Urinary bladder (tissue), 4 donors: ENCODE measurements around the gene ZNF711. TPM values are rescaled to one million over a fixed set of nuclear protein-coding genes. Genes with fewer than 3 reads are reported as not detected.
A peak's percentile ranks its signal among the peaks of the same experiment; 100 is the strongest.
"Not testable (repeated sequence)": the region's sequence is repeated elsewhere in the genome, so short reads cannot be mapped to it uniquely, and the experiment has no call there.

Experiments used
- DNase-seq: peaks from one replicate; pipeline ENCODE4 v3.0.0-alpha.2; 2015; ENCODE audit errors: extremely low spot score
- H3K27ac ChIP-seq: one replicate; pipeline ENCODE4 v1.5.1; 2013; ENCODE audit warnings: low read depth, mild to moderate bottlenecking, moderate library complexity
- H3K36me3 ChIP-seq: one replicate; pipeline ENCODE4 v1.6.1; 2013; ENCODE audit warnings: mild to moderate bottlenecking, moderate library complexity; ENCODE audit not compliant: insufficient read depth
- H3K4me1 ChIP-seq: one replicate; pipeline ENCODE4 v1.6.1; 2013; ENCODE audit warnings: mild to moderate bottlenecking, moderate library complexity; ENCODE audit not compliant: insufficient read depth
- H3K4me3 ChIP-seq: one replicate; pipeline ENCODE4 v1.5.1; 2013; ENCODE audit warnings: low read depth, low read length
- WGBS: extraction: QIAGEN DNeasy Blood & Tissue Kit; methylation state at CpG from one replicate; pipeline ENCODE4 v1.1.7; 2013; 5-methylcytosine and 5-hydroxymethylcytosine counted together
- polyA plus RNA-seq: library from polyadenylated mRNA; stranded (reverse); fragments of 200-250 nt; gene quantifications from one replicate; pipeline ENCODE4 v1.2.3, GENCODE V29; 2013
- total RNA-seq: library from RNA; depleted of rRNA; stranded (reverse); fragments of >200 nt; gene quantifications from one replicate; pipeline ENCODE4 v1.2.3, GENCODE V29; 2014
- donor health status: healthy with polysubstance abuse.
- donor health status: healthy.

The ZNF711 gene
- total RNA-seq (52.6 TPM), polyA plus RNA-seq (7.4 TPM)

DNA sequence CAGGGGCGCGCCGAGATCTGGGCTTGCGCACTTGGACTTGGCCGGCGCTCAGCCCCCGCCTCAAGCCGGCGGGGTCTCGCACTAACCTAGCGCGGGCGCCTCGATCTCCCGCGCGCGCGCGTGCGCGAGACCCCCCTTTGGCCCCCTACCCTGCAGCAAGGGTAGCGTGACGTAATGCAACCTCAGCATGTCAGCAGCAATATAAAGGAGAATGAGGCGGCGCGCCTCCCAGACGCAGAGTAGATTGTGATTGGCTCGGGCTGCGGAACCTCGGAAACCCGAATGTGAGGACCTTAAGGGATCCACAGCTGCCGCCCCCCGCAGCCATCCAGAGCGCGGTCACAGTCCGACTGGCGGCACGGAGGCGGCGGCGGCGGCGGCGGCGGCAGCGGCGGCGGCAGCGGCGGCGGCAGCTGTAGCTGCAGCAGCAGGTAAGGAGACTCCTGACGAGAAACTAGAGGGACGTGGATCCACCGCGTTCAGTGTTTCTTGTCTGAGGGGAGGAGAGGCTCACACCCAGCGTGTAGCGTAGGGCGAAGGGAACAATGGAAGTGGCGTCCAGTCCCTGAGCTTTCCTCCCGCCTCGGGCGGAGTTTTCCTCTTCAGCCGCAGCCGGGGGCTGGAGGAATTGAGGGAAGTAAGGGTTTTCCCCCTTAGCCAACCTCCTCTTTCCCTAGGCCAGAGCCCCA lies at the start of gene ZNF711, which contains the start of gene SATL1:
TSS of gene ZNF711 (plus strand) at position 231 of the 689 bp plus-strand sequence. CDS start 3,582 bp downstream, outside the sequence.
TSS of gene SATL1 (minus strand) at position 19 of the 689 bp plus-strand sequence. CDS start 134,811 bp downstream, outside the sequence.
- Histone ChIP-seq H3K4me3 (peak within 1 kb of the TSS; percentile 62), H3K36me3 (no peaks in the 10 kb centered on the region), H3K4me1 (no peaks in the 10 kb centered on the region), H3K27ac (peak within 1 kb of the TSS; percentile 28)
- DNase-seq, result peak; percentile 68
- 0% methylated on average over 62 of the region's 65 CpGs for WGBS

DNA sequence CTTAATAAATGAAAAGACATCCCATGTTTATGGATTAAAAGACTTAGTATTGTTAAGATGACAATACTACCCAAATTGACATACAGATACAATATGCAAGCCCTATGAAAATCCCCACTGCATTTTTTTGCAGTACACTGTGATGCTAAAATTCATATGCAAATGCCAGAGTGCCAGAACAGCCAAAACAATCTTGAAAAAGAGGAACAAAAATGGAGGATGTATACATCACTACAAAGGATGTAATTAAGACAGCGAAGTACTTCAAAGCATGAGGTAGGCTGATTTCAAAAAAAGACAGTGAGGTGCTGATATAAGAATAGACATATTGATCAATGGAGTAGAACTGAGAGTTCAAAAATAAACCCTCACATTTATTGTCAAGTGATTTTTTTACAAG lies 47.5 kb upstream of the ZNF711 start:
- DNase-seq, result no peak
- H3K4me1 ChIP-seq, result no peaks in the 10 kb centered on the region
- 0% methylated on average over 1 of the region's 1 CpG for WGBS
- H3K4me3 ChIP-seq, result no peak overlapping the region
- no peak overlapping the region for H3K27ac ChIP-seq
- no peaks in the 10 kb centered on the region for H3K36me3 ChIP-seq

DNA sequence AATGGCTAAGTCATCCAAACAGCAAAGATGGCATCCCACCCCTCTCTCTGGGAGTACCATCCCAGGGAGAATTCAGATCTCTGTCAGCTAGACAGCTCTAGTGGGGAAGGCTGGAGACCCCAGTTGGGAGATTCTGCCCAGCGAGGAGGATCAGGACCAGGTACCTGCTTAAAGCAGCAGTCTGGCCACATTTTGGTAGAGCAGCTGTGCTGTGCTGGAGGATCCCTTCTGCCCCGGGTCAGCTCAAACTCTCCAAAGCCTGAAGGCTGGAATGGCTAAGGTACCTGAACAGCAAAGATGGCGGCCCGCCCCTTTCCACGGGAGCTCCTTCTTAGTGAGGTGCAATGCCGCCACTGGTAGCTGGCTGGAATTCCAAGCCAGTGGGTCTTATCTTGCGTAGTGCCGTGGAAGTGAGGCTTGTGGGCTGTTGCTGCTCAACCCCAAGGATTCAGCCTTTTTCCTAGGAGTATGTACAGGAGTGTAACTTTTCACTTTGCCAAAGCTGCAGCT lies 40.3 kb upstream of the ZNF711 start:
- no peaks in the 10 kb centered on the region for H3K36me3 ChIP-seq
- H3K4me3 ChIP-seq, result no peak overlapping the region
- H3K4me1 ChIP-seq, result no peaks in the 10 kb centered on the region
- DNase-seq, result no peak
- WGBS, result 96% methylated on average over 8 of the region's 8 CpGs
- H3K27ac ChIP-seq, result no peak overlapping the region

GRCh38 chrX:85213792-85214530 lies 29.8 kb upstream of the ZNF711 start:
- Histone ChIP-seq H3K4me3 (no peak overlapping the region), H3K36me3 (no peaks in the 10 kb centered on the region), H3K27ac (no peak overlapping the region), H3K4me1 (no peaks in the 10 kb centered on the region)
- WGBS, result 91% methylated on average over 3 of the region's 3 CpGs
- no peak for DNase-seq

GRCh38 chrX:85215946-85216345 lies 27.8 kb upstream of the ZNF711 start:
- Histone ChIP-seq H3K4me1 (no peaks in the 10 kb centered on the region), H3K36me3 (no peaks in the 10 kb centered on the region), H3K27ac (no peak overlapping the region), H3K4me3 (no peak overlapping the region)
- 65% methylated on average over 1 of the region's 1 CpG for WGBS
- no peak for DNase-seq

- Histone ChIP-seq H3K36me3 (no peaks in the 10 kb centered on the region), H3K4me1 (no peaks in the 10 kb centered on the region), H3K4me3 (no peak overlapping the region), H3K27ac (no peak overlapping the region)
- WGBS, result 56% methylated on average over 1 of the region's 1 CpG
- DNase-seq, result no peak
Observed at GRCh38 chrX:85221361-85221760, 22.4 kb upstream of the ZNF711 start.

GRCh38 chrX:85223359-85223758 lies 20.4 kb upstream of the ZNF711 start:
- no peak overlapping the region for H3K27ac ChIP-seq
- H3K4me3 ChIP-seq, result no peak overlapping the region
- no peaks in the 10 kb centered on the region for H3K4me1 ChIP-seq
- no peak for DNase-seq
- no peaks in the 10 kb centered on the region for H3K36me3 ChIP-seq
- WGBS, result 58% methylated on average over 2 of the region's 2 CpGs

DNA sequence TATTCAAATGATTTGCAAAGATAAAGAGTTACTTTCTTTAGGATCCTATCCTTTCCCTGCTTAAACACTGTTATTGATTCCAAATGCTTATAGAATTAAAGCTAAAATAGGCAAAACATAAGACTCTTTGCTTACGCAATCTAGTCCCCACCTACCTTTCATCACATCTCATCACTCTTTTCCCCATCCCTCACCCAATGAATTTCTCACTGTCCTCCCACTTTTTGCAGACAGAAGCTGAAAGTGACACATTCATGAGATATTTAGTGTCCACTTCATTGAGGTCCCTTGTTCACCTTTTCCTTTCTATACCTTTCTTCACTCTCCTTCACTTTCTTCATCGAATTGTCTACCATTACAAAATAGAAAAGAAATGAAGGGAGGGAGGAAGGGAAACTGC lies 636 bp upstream of the ZNF711 start:
- WGBS, result 19% methylated on average over 2 of the region's 2 CpGs
- Histone ChIP-seq H3K27ac (no peak overlapping the region), H3K4me3 (no peak overlapping the region), H3K4me1 (no peaks in the 10 kb centered on the region), H3K36me3 (no peaks in the 10 kb centered on the region)
- no peak for DNase-seq

GRCh38 chrX:85244450-85245211 lies 840 bp downstream of the ZNF711 start:
- DNase-seq, result peak; percentile 21
- peak overlapping the region; percentile 28 for H3K27ac ChIP-seq

GRCh38 chrX:85285286-85285685 lies 41.5 kb downstream of the ZNF711 start:
- not testable (repeated sequence) for H3K36me3 ChIP-seq, DNase-seq, H3K4me1 ChIP-seq, H3K27ac ChIP-seq, H3K4me3 ChIP-seq
- WGBS, result 76% methylated on average over 6 of the region's 6 CpGs

More at GRCh38 chrX:85244450-85245211, 840 bp downstream of the ZNF711 start:
- 1% methylated on average over 42 of the region's 42 CpGs for WGBS
- Histone ChIP-seq H3K4me3 (peak overlapping the region; percentile 62), H3K36me3 (no peaks in the 10 kb centered on the region), H3K4me1 (no peaks in the 10 kb centered on the region)

DNA sequence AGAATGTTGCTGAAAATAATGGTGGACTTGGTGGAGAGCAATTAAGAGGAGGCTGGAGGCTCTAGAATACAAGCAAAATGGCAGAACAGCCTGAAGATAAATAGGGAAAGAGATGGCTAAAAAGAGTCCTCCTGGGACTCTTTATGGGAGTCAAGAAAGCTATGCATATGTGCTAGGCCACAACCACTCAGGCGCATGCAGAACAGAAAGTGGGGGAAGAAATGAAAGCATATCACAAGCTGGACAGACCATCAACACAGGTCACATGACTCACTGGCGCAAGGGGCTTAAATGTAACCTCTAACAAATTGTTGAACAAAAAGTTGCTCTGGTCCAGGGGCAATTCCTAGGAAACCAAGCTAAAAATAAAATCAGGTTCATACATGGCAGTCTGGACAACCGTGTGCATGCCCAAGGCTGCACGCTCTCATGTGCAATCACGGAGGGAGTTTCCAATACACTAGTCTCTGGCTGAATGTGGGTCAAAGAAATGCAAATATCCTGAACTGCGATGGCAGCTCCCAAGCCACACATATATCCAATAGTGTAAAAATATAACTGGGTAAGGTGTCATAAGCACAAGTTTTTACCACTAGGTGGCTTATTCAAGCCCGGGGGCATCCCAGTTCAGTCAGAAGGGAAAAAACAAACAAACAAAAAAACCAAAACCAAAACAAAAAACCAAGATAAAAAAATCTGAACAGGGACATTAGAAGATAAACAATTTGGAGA lies 45.4 kb downstream of the ZNF711 start:
- H3K4me3 ChIP-seq, result no peak overlapping the region
- WGBS, result 96% methylated on average over 7 of the region's 7 CpGs
- H3K27ac ChIP-seq, result no peak overlapping the region
- no peaks in the 10 kb centered on the region for H3K36me3 ChIP-seq
- H3K4me1 ChIP-seq, result no peaks in the 10 kb centered on the region
- no peak for DNase-seq

GRCh38 chrX:85303544-85303943 lies 59.8 kb downstream of the ZNF711 start:
- H3K4me1 ChIP-seq, result no peaks in the 10 kb centered on the region
- no peak overlapping the region for H3K27ac ChIP-seq
- no peak overlapping the region for H3K4me3 ChIP-seq
- WGBS, result 90% methylated on average over 3 of the region's 3 CpGs
- H3K36me3 ChIP-seq, result no peaks in the 10 kb centered on the region
- DNase-seq, result no peak

DNA sequence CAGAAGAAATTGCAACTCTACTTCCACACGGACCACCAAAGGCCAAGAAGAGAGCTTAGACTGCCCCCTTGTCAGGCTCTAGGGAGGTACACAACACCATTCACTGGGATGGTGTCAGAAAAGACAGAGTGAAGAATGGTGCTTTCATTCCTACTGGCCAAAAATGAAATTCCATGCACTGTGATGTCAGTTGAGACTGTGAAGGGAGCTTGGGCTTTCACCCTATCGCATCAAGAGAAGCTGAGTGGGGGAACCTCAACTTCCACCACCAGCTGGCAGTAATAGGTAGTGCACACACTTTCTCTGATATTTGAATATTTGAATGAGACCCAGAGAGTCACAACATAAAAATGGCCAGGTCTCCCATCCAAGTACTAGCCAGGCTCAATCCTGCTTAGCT lies 65.9 kb downstream of the ZNF711 start:
- DNase-seq, result no peak
- Histone ChIP-seq H3K36me3 (no peaks in the 10 kb centered on the region), H3K27ac (no peak overlapping the region), H3K4me1 (no peaks in the 10 kb centered on the region), H3K4me3 (no peak overlapping the region)
- 87% methylated on average over 2 of the region's 2 CpGs for WGBS
